ENCODE data around the gene PRKD2. TPM values are rescaled to one million over a fixed set of nuclear protein-coding genes. Genes with fewer than 3 reads are reported as not detected.
A peak's percentile ranks its signal among the peaks of the same experiment; 100 is the strongest.

The PRKD2 gene
- total and polyA plus RNA-seq, 10 of the 15 experiments (the other 5 are each of a cell fraction or from before 2014, with no cell fraction given), result 2.3 to 98.8 (median 32.9) TPM

DNA sequence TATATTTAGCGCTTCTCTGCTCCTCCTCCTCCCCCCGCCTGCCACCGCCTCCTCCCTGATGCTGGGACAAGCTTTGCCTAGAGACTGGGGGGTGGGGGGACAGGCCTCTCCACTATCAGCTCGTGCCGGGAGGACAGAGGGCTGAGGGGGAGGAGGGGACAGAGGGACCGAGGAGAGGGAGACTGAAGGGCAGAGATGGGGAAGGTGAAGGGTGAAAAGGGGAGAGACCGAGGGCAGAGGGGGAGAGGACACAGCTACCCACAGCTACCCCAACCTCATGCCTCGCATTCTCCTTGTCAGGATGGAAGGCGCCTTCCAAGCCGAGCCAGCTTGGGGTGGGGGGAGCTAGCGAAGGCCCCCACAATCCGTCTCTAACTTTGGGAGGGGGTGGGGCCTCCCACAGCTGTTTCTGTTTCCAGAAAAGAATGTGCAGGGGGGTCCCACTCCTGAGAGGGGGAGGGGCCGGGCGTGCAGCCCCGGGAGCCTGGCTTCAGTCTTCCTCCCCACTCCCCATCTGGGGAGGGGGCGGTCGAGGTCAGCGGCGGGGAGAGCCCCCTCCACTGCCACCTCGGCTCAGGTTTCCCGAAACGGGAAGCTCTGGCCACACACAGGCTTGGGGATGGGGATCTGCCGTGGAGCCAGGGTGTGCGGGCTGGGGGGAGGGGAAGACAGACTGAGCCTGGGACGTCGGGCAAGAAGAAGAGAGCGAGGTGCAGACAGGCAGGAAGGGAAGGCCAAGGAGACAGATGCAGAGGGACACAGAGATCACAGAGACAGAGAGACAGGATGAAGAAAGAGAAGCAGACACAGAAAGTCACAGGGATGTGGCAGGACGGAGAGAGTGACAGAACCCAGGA lies 57.5 kb downstream of the PRKD2 start:
- CTCF ChIA-PET, result interaction anchor here (0.7 to 11.5 kb wide), 2 partner anchors 43 to 47 kb away, joined by 3 to 434 read pairs; no protein-coding TSS in a partner anchor
- intact Hi-C loops (cut with micrococcal nuclease; ENCODE audit: unreplicated experiment), result no loop called here
- no peak for TF ChIP-seq POLR2AphosphoS2 (IDR thresholded peaks at IDR 0.05; ENCODE audit: low read depth, low read length)
- TF ChIP-seq IKZF1 (conservative IDR thresholded peaks at IDR 0.05), result peak; percentile 49
- no peak for TF ChIP-seq GATAD2B (conservative IDR thresholded peaks at IDR 0.05; ENCODE audit: low read depth)
- no peak for TF ChIP-seq WRNIP1 (IDR thresholded peaks at IDR 0.05; ENCODE audit: borderline replicate concordance, low read depth, low read length)
- TF ChIP-seq SP1 (IDR thresholded peaks at IDR 0.05; ENCODE audit: low read depth, low read length), result no peak
- 0 out of 2 replicates have a peak, but pooled peaks have one; percentile 16 for TF ChIP-seq CHD2 (IDR thresholded peaks at IDR 0.05; ENCODE audit: borderline replicate concordance, low read depth, low read length)
- TF ChIP-seq RAD21 (IDR thresholded peaks at IDR 0.05; ENCODE audit: insufficient read depth, low read depth, low read length), result no peak
- no peak for TF ChIP-seq JUNB (IDR thresholded peaks at IDR 0.05)
- TF ChIP-seq EED (IDR thresholded peaks at IDR 0.05; ENCODE audit: low read depth), result no peak
- TF ChIP-seq KLF5 (IDR thresholded peaks at IDR 0.05; ENCODE audit: partially characterized antibody), result no peak
- TF ChIP-seq LARP7 (IDR thresholded peaks at IDR 0.05), result no peak
- peak; percentile 19 to 34; a peak in 2 of 4 replicates for TF ChIP-seq IKZF2 (IDR thresholded peaks at IDR 0.05)
- TF ChIP-seq BHLHE40 (IDR thresholded peaks at IDR 0.05; ENCODE audit: borderline replicate concordance in 1 of 2, low read depth in 2 of 2, low read length in 1 of 2), result peak in 1 of 2 experiments; percentile 11; a peak in 1 of 4 replicates
- TF ChIP-seq, protein P1, sequence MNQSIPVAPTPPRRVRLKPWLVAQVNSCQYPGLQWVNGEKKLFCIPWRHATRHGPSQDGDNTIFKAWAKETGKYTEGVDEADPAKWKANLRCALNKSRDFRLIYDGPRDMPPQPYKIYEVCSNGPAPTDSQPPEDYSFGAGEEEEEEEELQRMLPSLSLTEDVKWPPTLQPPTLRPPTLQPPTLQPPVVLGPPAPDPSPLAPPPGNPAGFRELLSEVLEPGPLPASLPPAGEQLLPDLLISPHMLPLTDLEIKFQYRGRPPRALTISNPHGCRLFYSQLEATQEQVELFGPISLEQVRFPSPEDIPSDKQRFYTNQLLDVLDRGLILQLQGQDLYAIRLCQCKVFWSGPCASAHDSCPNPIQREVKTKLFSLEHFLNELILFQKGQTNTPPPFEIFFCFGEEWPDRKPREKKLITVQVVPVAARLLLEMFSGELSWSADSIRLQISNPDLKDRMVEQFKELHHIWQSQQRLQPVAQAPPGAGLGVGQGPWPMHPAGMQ (IDR thresholded peaks at IDR 0.05; ENCODE audit: borderline replicate concordance), result no peak
- no peak for TF ChIP-seq RFX5 (IDR thresholded peaks at IDR 0.05; ENCODE audit: low read depth, low read length)
- no peak for TF ChIP-seq ZSCAN29 (IDR thresholded peaks at IDR 0.05)
- peak; percentile 75; the same call in 1 of the 2 replicates for TF ChIP-seq HDGF (IDR thresholded peaks at IDR 0.05)
- no peak for TF ChIP-seq CHD1 (IDR thresholded peaks at IDR 0.05; ENCODE audit: low read depth, low read length)

More for the DNA sequence above, 57.5 kb downstream of the PRKD2 start:
- no peak overlapping the region for H3K27ac ChIP-seq (ENCODE audit: control insufficient read depth, insufficient read depth)
- H2AFZ ChIP-seq (ENCODE audit: control insufficient read depth, low read depth, low read length), result no peak overlapping the region
- DNase-seq (ENCODE audit: low read depth, low spot score) (no peak), ATAC-seq (no peak), FAIRE-seq (no peak)
- WGBS (ENCODE audit: insufficient coverage, insufficient replicate concordance, low lambda C conversion rate, missing lambda C conversion rate), result 7% methylated on average over 26 of the region's 28 CpGs
- no peaks in the 10 kb centered on the region for H3K9me3 ChIP-seq (replicated peaks; ENCODE audit: control insufficient read depth, insufficient read depth, low read length)
- ChIA-PET POLR2A (interaction anchor here (0.6 to 1.6 kb wide), 7 partner anchors 37 to 157 kb away, joined by 3 to 6 read pairs (median 3); partner anchors contain the start of gene CALM3), RAD21 (ENCODE audit: unreplicated experiment) (interaction anchor here (0.5 to 3.0 kb wide), 4 partner anchors 41 to 130 kb away, joined by 3 to 27 read pairs (median 6); no protein-coding TSS in a partner anchor), SMC1A (ENCODE audit: uncharacterized antibody, unreplicated experiment) (interaction anchor here (0.9 to 7.7 kb wide), 3 partner anchors 11 to 129 kb away, joined by 3 to 286 read pairs (median 4); partner anchors contain the start of gene PTGIR)
- no peaks in the 10 kb centered on the region for H3K79me2 ChIP-seq (ENCODE audit: control insufficient read depth, insufficient read depth, low read length)
- in situ Hi-C loops (cut with MboI), result loop anchor here (5.0 kb wide), 1 partner anchor 47 kb away; no protein-coding TSS in a partner anchor
- H3K4me3 ChIP-seq, result peak overlapping the region; percentile 52; the same call in 1 of the 2 replicates
- H3K9ac ChIP-seq (ENCODE audit: control insufficient read depth, insufficient read depth, low read length), result no peak overlapping the region; the same call in 1 of the 2 replicates
- no peaks in the 10 kb centered on the region for H4K20me1 ChIP-seq (ENCODE audit: control insufficient read depth, insufficient read depth)
- H3K36me3 ChIP-seq (ENCODE audit: control insufficient read depth in 2 of 2, insufficient read depth in 2 of 2, low read length in 1 of 2), result no peaks in the 10 kb centered on the region
- peaks cover 22% of the 10 kb centered on the region for H3K4me1 ChIP-seq (ENCODE audit: control insufficient read depth, insufficient read depth, low read length)
- peaks cover 3% of the 10 kb centered on the region in 2 experiments; a peak in 3 of 4 replicates for H3K27me3 ChIP-seq (replicated peaks in 1 of 2; ENCODE audit: control insufficient read depth in 2 of 2, insufficient read depth in 2 of 2, low read length in 1 of 2)
- H3K4me2 ChIP-seq (ENCODE audit: control insufficient read depth, insufficient read depth), result peak overlapping the region; percentile 94
- BruUV-seq (replicated peaks), result no TSS peak

Measured in GM12878 (cell line).